NB4 (cell line): Measurements from ENCODE around the gene UBASH3A.

ENCODE experiments used
- MYC ChIP-seq: IDR thresholded peaks from 2 replicates; pipeline ENCODE4 v1.6.1; 2011; ENCODE audit warnings: low read depth, low read length
- POLR2A ChIP-seq: IDR thresholded peaks from 2 replicates; pipeline ENCODE4 v1.6.1; 2011; ENCODE audit warnings: mild to moderate bottlenecking; ENCODE audit not compliant: insufficient read length; ENCODE audit errors: extremely low read depth
- TF ChIP-seq, protein P1 (sequence below): IDR thresholded peaks from one replicate; pipeline ENCODE4 v1.5.1; 2012; ENCODE audit warnings: low read depth, low read length
- TF ChIP-seq, protein P2 (sequence below): IDR thresholded peaks from 2 replicates; pipeline ENCODE4 v1.6.1; 2011; ENCODE audit warnings: low read depth, low read length

DNA sequence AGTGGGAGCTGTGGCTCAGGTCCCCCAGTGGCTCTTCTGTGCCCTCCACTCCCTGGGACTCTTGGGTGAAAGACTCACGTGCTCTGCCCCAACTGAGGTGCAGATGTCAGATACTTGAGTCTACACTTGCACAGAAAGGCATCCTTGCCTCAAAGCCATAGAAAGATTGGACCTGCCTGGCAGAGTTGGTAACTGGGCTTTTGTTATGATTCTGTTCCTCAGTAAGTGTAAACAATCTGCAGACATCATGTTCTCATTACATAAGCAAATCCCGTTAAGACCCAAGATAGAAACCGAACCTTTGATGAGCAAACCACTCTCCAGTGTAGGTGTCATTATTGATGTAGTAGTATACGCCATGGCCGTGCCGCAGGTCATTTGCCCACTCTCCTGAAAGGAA, 82.4 kb downstream of the UBASH3A start:
- TF ChIP-seq, protein P1, sequence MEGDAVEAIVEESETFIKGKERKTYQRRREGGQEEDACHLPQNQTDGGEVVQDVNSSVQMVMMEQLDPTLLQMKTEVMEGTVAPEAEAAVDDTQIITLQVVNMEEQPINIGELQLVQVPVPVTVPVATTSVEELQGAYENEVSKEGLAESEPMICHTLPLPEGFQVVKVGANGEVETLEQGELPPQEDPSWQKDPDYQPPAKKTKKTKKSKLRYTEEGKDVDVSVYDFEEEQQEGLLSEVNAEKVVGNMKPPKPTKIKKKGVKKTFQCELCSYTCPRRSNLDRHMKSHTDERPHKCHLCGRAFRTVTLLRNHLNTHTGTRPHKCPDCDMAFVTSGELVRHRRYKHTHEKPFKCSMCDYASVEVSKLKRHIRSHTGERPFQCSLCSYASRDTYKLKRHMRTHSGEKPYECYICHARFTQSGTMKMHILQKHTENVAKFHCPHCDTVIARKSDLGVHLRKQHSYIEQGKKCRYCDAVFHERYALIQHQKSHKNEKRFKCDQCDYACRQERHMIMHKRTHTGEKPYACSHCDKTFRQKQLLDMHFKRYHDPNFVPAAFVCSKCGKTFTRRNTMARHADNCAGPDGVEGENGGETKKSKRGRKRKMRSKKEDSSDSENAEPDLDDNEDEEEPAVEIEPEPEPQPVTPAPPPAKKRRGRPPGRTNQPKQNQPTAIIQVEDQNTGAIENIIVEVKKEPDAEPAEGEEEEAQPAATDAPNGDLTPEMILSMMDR: no peak
- TF ChIP-seq, protein P2, sequence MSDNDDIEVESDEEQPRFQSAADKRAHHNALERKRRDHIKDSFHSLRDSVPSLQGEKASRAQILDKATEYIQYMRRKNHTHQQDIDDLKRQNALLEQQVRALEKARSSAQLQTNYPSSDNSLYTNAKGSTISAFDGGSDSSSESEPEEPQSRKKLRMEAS: no peak
- no peak for TF ChIP-seq POLR2A
- no peak for TF ChIP-seq MYC
